SK-MEL-5 (cell line): Measurements from ENCODE around the gene NAA11. TPM values are rescaled to one million over a fixed set of nuclear protein-coding genes. Genes with fewer than 3 reads are reported as not detected.

Source experiments
- DNase-seq: peaks from one replicate; pipeline ENCODE4 v3.0.0-alpha.2; 2016; ENCODE audit warnings: low read depth, low spot score
- in situ Hi-C: cut with HindIII; loops from 2 replicates; pipeline ENCODE4 v1.10.0; 2016; ENCODE audit warnings: low sequenced_read_pairs, high pct_unique_total_duplicates, low pct_unique_long_range_greater_than_20kb
- total RNA-seq: library from RNA; depleted of rRNA; stranded (reverse); fragments of >200 nt; shearing (Covaris generic); gene quantifications from 2 replicates; pipeline ENCODE4 v1.2.3, GENCODE V29; 2014

Gene NAA11
- total RNA-seq, 1 experiment from 2014 or later: 11.0 TPM

DNA sequence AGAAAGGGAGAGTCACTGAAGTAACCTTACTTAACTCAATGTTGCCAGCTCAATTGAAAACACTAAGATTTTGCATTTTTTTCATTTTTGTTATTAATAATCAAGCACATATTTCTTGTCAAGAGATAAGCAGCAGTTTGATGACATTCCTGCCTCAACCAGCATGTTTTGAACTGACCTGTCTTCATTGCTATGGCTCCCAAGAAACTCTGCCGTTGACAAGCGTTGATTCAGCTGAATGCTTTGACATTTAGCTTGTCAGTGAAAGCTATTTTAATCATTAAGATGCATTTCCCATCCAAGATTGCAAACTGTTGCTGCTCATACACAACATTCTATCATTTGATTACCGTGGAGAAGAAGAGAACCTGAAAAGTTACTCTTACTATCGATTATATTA, 5.9 kb downstream of the NAA11 start:
- no peak for DNase-seq
- in situ Hi-C loops: no loop called here

DNA sequence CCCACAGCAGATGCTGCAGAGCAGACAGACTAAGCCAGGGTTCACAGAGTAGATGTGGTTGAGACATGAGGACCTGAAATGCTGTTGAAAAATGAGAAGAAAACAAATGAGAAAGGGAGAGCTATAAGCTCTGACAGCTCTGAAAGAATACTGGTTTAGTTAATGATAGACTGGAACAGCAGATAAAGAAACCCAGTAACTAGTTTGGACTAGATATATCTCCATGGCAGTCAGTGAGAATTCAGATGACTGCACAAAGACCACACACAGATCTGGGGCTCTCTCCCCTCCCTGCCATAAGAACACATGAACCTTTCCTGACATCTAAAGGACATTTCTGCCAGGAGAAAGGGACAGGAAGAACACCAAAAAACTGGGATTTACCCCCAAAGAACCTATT, 8.2 kb downstream of the NAA11 start:
- in situ Hi-C loops: no loop called here

DNA sequence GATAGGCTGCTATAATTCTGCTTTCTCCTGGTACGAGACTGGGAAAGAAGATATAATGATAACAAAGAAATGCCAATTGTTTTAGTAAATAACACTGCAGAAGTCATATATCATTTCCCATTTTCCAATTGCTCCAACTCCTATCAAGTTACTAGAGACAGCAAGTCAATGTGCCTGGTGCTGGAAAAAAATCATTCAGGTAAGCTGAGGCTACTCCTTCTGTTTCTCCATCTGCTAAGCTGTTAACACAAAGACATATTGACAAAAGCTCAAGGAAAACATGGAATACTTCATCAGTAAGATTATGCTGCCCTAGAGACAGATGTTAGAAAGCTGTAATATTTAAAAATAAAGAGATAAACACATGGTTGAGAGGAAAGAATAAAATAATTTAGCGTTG, 10.0 kb downstream of the NAA11 start:
- in situ Hi-C loops: no loop called here
- DNase-seq: no peak

More for the DNA sequence above, 8.2 kb downstream of the NAA11 start:
- no peak for DNase-seq

DNA sequence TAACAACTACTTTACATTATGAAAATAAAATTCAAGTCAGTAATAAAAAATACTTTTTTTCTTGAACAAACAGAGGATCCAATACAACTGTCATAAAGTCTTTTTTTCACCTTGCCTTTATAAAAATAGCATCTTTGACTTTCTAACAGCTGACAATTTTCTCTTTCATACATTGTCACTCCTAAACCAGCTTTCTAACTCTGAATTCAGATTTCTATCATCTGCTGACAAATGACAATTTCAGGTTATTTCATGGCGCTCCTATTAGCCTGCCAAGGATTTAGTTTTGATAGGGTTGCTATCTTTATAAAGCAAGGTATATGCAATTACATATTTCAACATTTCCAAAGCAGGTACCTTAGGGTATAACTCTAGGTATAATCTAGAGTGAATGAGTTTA, 14.6 kb downstream of the NAA11 start:
- in situ Hi-C loops: no loop called here
- no peak for DNase-seq

DNA sequence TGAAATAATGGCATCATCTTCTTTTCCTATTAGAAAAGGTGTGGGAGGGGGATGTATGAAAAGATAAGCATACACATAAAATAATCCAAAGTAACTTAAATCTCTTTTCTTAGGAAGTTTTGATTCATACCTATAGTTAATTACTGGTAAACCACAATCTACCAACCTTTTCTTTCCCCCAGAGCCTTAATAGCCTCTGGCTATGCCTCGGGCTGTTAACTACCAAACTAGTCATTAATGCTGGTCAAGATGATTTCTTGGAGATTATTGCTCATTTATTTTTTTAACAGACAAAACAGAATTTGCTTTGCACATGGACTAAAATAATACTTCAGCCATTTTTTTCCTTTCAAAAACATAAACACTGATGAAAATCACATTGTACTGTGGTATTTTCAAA, 16.9 kb downstream of the NAA11 start:
- in situ Hi-C loops: no loop called here

DNA sequence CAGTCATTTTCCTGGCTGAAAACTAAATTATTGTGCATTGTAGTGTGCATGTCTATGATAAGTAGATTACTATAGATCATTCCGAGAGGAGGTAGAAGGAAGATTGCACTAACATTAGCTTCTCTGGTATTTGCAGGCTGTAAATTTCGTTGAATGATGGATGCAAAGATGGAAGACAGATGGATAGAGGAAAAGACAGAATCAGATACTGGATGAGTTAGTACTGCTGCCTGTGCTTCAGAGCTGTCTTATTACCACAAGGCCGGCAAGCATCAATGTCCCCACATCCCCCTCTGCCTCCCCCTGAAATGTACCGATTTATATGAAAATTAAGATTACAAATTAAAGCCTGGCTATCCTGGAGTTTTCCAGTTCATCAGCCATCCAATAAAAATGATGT, 17.7 kb downstream of the NAA11 start:
- DNase-seq: no peak
- in situ Hi-C loops: no loop called here

More for the DNA sequence above, 16.9 kb downstream of the NAA11 start:
- DNase-seq: no peak

DNA sequence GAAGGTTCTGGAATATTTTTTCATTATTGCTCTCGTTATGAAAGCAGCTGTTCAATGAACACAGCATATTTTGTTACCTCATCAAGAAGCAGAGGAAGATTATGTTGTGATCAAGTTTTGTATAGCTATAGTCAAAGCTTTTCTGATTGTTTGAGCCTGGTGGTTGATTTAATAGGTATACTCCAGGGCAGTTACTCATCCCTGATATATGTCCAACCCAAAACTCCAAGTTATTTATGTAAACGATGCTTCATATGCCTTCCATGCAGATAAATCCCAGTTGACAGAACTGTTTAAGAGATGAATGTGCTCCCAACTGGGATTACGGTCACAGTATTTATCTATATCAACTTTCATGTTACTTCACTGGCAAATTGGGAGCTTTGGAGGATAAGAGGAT, 19.1 kb downstream of the NAA11 start:
- in situ Hi-C loops: no loop called here
- no peak for DNase-seq

DNA sequence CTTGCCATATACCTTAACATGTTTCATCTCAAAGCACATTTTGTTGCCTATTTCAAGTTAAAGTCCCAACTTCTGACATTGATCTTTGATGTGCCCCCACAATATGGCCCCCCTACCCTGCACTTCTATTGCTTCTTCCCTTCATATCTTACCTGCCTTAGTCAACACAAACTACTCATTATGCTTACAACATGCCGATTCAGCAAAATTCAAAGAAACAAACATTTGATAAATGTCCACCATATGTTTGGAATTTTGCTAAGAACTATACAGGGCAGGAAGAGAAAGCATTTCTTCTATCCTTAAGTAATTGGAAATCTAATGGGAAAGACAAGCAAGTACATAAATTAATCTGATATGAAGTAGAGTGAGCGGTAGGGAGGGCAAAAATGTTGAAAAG, 25.6 kb downstream of the NAA11 start:
- DNase-seq: no peak
- in situ Hi-C loops: no loop called here

DNA sequence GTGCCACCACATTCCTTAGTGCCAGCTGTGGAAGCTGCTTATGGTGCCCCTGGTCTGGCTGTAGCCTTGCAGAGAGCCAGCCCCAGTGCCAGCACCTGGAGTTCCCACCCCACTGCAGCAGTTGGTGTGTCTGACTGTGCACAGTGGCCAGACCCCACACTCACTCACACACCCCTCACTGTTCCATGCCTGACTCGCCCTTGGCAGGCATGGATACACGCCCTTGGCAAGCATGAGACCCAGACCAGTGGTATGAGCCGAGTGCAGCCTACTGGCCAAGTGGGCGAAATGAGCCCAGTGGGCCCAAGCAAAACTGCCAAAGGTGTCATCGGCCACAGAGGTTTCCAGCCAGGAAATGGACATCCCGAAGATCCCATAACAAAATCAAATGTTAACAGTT, 27.4 kb downstream of the NAA11 start:
- in situ Hi-C loops: no loop called here
- no peak for DNase-seq

DNA sequence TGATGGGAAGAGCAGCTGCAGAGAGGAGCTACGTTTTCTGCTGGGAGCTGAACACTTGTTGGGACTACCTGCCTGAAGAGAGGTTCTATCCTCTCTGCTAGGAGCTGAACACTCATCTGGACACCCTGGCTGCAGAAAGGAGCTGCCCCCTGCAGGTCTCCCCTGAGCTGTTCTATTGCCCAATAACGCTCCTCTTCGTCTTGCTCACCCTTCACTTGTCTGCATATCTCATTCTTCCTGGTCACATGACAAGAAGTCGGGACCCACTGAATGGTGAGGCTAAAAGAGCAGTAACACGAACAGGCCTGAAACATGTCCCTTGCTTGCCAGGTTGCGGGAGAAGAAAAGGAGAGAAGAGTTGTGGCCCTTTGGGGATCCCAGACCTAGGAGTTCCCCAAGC, 27.8 kb downstream of the NAA11 start:
- in situ Hi-C loops: no loop called here
- DNase-seq: no peak

DNA sequence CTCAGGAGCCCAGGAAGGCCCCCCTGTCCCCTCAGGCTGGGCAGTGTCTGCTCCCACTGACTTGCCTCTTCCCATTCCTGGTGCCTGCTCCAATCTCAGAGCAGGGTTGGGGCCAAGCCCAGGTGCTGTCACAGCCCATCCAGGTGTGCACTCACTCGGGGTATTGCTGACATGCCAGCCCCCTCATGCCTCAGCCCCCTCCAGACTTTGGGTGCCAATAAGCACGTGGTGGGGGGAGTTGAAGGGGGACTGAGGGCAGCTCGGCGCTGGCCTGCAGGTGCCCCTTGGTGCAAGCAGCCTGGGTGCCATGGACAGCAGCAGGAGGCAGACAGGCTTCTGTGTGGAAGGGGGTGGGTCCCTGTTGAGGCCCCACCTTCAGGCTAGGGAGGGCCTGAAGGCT, 28.4 kb downstream of the NAA11 start:
- no peak for DNase-seq
- in situ Hi-C loops: no loop called here

DNA sequence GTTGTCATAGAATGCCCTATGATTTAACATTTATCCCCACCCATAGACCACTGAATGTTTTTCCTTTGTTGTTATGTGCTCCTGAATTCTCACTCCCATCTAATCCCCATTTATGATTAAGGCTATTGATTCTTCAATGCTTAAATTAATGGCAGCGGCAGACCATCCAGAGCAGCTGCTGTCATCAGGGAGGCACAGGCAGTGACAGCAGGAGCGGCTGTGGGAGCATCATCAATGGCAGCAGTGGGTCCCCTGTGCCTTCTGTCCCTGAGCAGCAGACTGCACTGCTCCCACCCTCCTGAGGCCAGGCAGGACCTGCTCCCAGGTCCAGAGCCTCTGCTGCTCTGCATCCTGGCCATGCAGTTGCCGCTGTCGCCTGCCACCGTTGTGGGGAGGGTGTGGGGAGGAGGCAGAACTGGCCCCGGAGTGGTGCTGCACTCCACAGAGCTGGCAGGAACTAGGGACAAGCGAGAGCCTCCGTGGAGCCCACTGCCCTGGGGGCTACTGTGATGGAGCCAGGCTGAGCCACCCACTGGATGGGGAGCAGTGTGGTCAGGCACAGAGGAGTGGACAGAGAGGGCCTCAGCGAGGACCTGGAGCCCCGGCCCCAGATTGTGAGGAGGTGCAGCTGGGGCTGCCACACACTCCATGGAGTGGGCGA, 29.0 kb downstream of the NAA11 start:
- DNase-seq: no peak
- in situ Hi-C loops: no loop called here

DNA sequence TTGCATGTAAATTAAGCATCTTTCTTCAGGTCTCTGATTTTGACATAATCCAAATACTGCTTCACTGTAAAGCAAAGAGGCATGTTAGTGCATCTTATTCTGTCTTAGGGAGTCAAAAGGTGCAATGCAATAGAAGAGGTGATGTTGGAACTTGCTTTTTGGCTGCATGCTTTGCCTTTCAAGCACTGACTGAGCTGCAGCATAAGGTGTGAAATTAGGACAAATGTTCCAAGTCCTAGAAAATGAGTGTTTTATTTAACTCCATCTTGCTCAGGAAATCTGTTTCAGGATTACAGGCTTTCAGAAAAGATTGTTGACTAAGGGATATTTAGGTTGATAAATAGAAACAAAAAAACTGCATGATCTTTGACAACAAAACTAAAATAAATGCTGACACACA, 30.8 kb downstream of the NAA11 start:
- in situ Hi-C loops: no loop called here
- DNase-seq: no peak

DNA sequence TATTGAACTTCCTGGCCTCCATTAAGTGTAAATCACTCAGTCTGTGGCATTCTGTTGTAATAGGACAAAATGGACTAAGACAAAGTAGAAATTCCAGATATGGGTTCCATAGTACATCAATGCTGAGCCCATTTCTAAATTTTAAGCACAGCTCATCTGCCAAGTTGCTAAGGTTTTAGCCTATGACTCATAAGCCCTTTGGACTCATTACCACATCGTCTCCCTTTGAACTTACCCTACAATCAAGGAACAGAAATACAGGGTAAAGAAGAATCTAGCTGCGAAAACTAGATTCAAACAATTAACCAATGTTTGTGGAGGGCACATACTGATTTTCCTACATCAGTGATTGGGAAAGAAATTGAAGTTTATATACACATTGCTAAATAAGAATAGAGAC, 31.8 kb downstream of the NAA11 start:
- no peak for DNase-seq
- in situ Hi-C loops: no loop called here

DNA sequence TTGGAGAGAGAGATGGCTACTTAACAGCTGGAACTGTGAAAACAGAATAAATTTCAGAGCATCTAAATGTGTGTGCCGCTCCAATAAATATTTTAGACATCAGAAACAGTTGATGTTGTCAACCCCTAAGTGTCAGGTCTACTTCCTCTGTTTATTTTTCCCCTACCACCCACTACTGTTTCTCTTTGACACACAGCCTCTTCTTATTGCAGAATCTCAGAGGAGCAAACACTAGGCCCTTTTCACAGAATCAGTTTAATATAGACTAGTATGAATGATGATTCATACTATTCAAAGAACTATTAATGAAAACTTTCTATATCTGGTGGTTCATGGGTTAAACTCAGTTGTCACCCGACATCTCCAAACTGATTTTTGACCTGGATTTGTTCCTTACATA, 33.9 kb downstream of the NAA11 start:
- in situ Hi-C loops: no loop called here
- no peak for DNase-seq

DNA sequence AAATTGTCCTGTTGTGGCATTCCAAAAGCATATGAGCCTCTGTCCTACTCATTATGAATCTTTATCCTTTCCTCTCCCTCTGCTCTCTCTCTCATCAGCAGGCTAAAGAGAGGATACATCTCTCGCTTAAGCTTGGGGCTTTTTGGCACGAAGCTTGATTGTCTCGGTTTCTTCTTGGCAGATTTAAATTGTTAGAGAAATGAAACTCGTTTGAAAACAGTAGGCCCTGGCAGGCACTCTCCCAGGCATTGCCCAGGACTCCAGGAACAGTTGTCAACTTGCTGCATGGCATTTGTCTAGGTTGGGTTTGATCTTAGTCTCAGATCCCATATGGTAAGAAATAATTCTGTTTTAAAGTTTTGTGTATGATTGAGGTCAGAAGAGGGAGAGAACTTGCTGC, 35.5 kb downstream of the NAA11 start:
- in situ Hi-C loops: no loop called here
- no peak for DNase-seq

DNA sequence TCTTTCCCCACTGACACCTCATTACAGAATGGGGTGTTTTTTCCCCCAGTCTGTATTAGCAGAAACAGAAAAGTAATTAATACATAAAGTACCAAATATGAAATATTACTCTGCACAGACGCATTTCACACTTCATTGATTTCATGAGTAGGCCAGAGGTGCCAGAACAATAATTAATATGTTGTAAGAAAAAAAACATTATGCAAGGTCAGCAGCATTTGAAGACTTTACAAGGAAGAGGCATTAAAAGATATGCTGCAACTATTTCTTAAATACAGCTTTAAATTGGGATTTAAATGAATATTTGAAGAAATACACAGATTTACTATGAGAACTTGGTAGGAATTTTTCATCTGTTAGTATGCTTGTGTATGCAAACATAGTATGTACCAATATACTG, 37.7 kb downstream of the NAA11 start:
- no peak for DNase-seq
- in situ Hi-C loops: no loop called here

DNA sequence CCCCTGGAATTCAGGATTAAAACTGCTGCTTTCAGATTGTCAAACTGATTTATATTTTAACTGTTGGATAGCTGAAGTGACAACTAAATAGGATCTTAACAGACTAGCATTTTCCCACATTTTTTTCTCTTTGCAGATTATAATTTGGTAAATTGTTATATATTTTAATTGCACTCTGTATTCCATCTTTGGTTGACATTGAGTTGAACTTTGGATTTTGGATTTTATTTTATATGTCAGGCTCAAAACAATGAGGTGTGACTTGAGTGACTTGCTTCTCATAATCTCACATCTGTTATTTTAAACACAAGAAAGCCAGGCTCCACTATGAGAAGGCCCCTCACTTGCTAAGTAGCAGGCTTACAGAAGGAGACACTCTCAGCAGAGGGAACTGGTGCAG, 38.1 kb downstream of the NAA11 start:
- DNase-seq: no peak

DNA sequence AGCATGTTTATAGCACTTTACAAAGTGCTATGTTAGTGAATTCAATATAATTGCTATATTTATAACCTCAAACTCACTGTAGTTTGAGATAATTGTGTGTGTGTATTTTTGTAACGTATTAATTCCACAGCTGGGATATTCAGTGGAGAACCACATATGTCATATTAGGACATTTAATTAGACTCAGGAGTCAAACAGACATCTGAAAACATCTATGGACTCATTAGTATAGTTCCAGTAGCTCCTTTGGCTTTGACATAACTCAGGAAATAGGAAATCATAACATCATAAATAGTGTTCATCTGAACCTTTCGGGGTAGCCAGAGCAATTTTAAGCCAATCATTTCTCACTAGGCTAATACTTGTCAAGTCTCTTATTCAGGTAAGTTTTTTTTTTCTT, 38.8 kb downstream of the NAA11 start:
- no peak for DNase-seq
- in situ Hi-C loops: no loop called here

More for the DNA sequence above, 38.1 kb downstream of the NAA11 start:
- in situ Hi-C loops: no loop called here
